Panc1 (cell line): ENCODE data around the gene NDRG4.

Source experiments
- CTCF ChIP-seq: fragments of 450-650 bp; IDR thresholded peaks from 2 replicates; pipeline ENCODE4 v1.5.1; 2017; ENCODE audit warnings: mild to moderate bottlenecking
- POLR2AphosphoS5 ChIP-seq: IDR thresholded peaks from 2 replicates; pipeline ENCODE4 v1.6.1; 2012; ENCODE audit warnings: mild to moderate bottlenecking, low read depth, low read length, moderate library complexity

GRCh38 chr16:58458606-58459343 lies 41.2 kb upstream of the NDRG4 start:
- TF ChIP-seq CTCF: no peak
- no peak for TF ChIP-seq POLR2AphosphoS5
